ENCODE measurements around the gene FAM50A. TPM values are rescaled to one million over a fixed set of nuclear protein-coding genes. Genes with fewer than 3 reads are reported as not detected.
"Not testable (repeated sequence)": the region's sequence is repeated elsewhere in the genome, so short reads cannot be mapped to it uniquely, and the experiment has no call there.

Gene FAM50A
- total and polyA plus RNA-seq, 4 experiments from 2014 or later: 35.6 to 70.3 (median 66.7) TPM

GRCh38 chrX:154399527-154400368, 44.2 kb upstream of the FAM50A start:
- H3K4me1 ChIP-seq (ENCODE audit: insufficient read depth, low read length): peaks cover 15% of the 10 kb centered on the region
- H3K27me3 ChIP-seq (ENCODE audit: insufficient read depth, low read length): no peaks in the 10 kb centered on the region
- ChIA-PET CTCF (ENCODE audit: partially characterized antibody) (interaction anchor here (0.9 to 3.1 kb wide), 9 partner anchors 8 to 135 kb away, joined by 3 to 26 read pairs (median 4); partner anchors contain the start of gene SLC10A3), POLR2A (ENCODE audit: partially characterized antibody) (interaction anchor here (0.6 to 6.0 kb wide), 20 partner anchors 12 to 386 kb away, joined by 3 to 111 read pairs (median 11); partner anchors contain the start of genes ATP6AP1, DNASE1L1, EMD and FAM3A)
- peak overlapping the region; percentile 55 to 95 for H3K4me3 ChIP-seq (ENCODE audit: low read length in 2 of 2)
- Mint-ChIP-seq H3K27me3 (no peaks in the 10 kb centered on the region), H3K4me3 (peak overlapping the region; percentile 96 to 99 (median 99)), H3K36me3 (peaks cover 19 to 34% of the 10 kb centered on the region in 2 donors), H3K27ac (peak overlapping the region; percentile 99 to 100 (median 99)), H3K9me3 (peaks cover 0 to 13% (median 0%) of the 10 kb centered on the region in 8 donors), H3K4me1 (peaks cover 7 to 32% (median 17%) of the 10 kb centered on the region in 4 donors)
- H3K9me3 ChIP-seq (ENCODE audit: control insufficient read depth in 1 of 2, low read length in 2 of 2): no peaks in the 10 kb centered on the region
- H3K36me3 ChIP-seq (ENCODE audit: insufficient read depth, low read length): peaks cover 23% of the 10 kb centered on the region
- DNase-seq: peak in 4 of 5 donors; percentile 42 to 74 (median 51)
- intact Hi-C loops (cut with micrococcal nuclease): no loop called here
- peak overlapping the region; percentile 96 for H3K27ac ChIP-seq (ENCODE audit: low read depth, low read length)

- ChIA-PET CTCF (ENCODE audit: partially characterized antibody) (interaction anchor here (0.9 to 3.1 kb wide), 5 partner anchors 17 to 134 kb away, joined by 3 to 26 read pairs (median 4); partner anchors contain the start of gene SLC10A3), POLR2A (ENCODE audit: partially characterized antibody) (interaction anchor here (0.8 to 6.0 kb wide), 13 partner anchors 11 to 134 kb away, joined by 3 to 111 read pairs (median 34); partner anchors contain the start of genes ATP6AP1, DNASE1L1, EMD and FAM3A)
- Histone ChIP-seq H3K4me1 (ENCODE audit: insufficient read depth, low read length) (peaks cover 15% of the 10 kb centered on the region), H3K27ac (ENCODE audit: low read depth, low read length) (peak overlapping the region; percentile 96), H3K36me3 (ENCODE audit: insufficient read depth, low read length) (peaks cover 23% of the 10 kb centered on the region)
- H3K4me3 ChIP-seq (ENCODE audit: low read length in 2 of 2); H3K27me3 ChIP-seq (ENCODE audit: insufficient read depth, low read length); H3K9me3 ChIP-seq (ENCODE audit: control insufficient read depth in 1 of 2, low read length in 2 of 2); intact Hi-C loops (cut with micrococcal nuclease); H3K27me3 Mint-ChIP-seq; DNase-seq: not testable (repeated sequence)
- H3K36me3 Mint-ChIP-seq: peaks cover 19 to 34% of the 10 kb centered on the region in 2 donors
- peaks cover 0 to 13% (median 0%) of the 10 kb centered on the region in 8 donors for H3K9me3 Mint-ChIP-seq
- H3K4me3 Mint-ChIP-seq: peak overlapping the region in 5 of 8 donors; percentile 96 to 99 (median 99)
- peak overlapping the region; percentile 62 to 100 (median 99) for H3K27ac Mint-ChIP-seq
- H3K4me1 Mint-ChIP-seq: peaks cover 7 to 32% (median 17%) of the 10 kb centered on the region in 4 donors
These were observed 43.5 kb upstream of the FAM50A start for GRCh38 chrX:154400369-154400817.

GRCh38 chrX:154401045-154401799, 42.7 kb upstream of the FAM50A start:
- peak in 1 of 5 donors; percentile 24 for DNase-seq
- Mint-ChIP-seq H3K4me3 (peak overlapping the region in 4 of 8 donors; percentile 25 to 57 (median 43)), H3K4me1 (peaks cover 7 to 32% (median 17%) of the 10 kb centered on the region in 4 donors), H3K36me3 (peaks cover 19 to 34% of the 10 kb centered on the region in 2 donors), H3K27me3 (no peaks in the 10 kb centered on the region), H3K27ac (peak overlapping the region; percentile 26 to 99 (median 84)), H3K9me3 (peaks cover 0 to 13% (median 0%) of the 10 kb centered on the region in 8 donors)
- CTCF ChIA-PET (ENCODE audit: partially characterized antibody): no interaction called here
- Histone ChIP-seq H3K4me3 (ENCODE audit: low read length in 2 of 2) (no peak overlapping the region), H3K9me3 (ENCODE audit: control insufficient read depth in 1 of 2, low read length in 2 of 2) (no peaks in the 10 kb centered on the region), H3K36me3 (ENCODE audit: insufficient read depth, low read length) (peaks cover 23% of the 10 kb centered on the region), H3K27ac (ENCODE audit: low read depth, low read length) (peak overlapping the region; percentile 41), H3K27me3 (ENCODE audit: insufficient read depth, low read length) (no peaks in the 10 kb centered on the region), H3K4me1 (ENCODE audit: insufficient read depth, low read length) (peaks cover 15% of the 10 kb centered on the region)
- POLR2A ChIA-PET (ENCODE audit: partially characterized antibody): interaction anchor here (1.0 to 6.0 kb wide), 9 partner anchors 9 to 133 kb away, joined by 3 to 111 read pairs (median 37); partner anchors contain the start of genes ATP6AP1, DNASE1L1, FAM3A and SLC10A3
- intact Hi-C loops (cut with micrococcal nuclease): no loop called here

GRCh38 chrX:154401918-154402621, 41.9 kb upstream of the FAM50A start:
- H3K4me3 Mint-ChIP-seq: no peak overlapping the region
- Histone ChIP-seq H3K4me3 (ENCODE audit: low read length in 2 of 2) (no peak overlapping the region), H3K27ac (ENCODE audit: low read depth, low read length) (no peak overlapping the region), H3K27me3 (ENCODE audit: insufficient read depth, low read length) (no peaks in the 10 kb centered on the region), H3K9me3 (ENCODE audit: control insufficient read depth in 1 of 2, low read length in 2 of 2) (no peaks in the 10 kb centered on the region), H3K4me1 (ENCODE audit: insufficient read depth, low read length) (peaks cover 15% of the 10 kb centered on the region), H3K36me3 (ENCODE audit: insufficient read depth, low read length) (peaks cover 23% of the 10 kb centered on the region)
- H3K9me3 Mint-ChIP-seq: peaks cover 0 to 13% (median 0%) of the 10 kb centered on the region in 8 donors
- H3K36me3 Mint-ChIP-seq: peaks cover 19 to 34% of the 10 kb centered on the region in 2 donors
- intact Hi-C loops (cut with micrococcal nuclease): no loop called here
- POLR2A ChIA-PET (ENCODE audit: partially characterized antibody): interaction anchor here (1.0 to 6.0 kb wide), 3 partner anchors 9 to 85 kb away, joined by 4 to 111 read pairs (median 5); partner anchors contain the start of genes SLC10A3, TAFAZZIN and UBL4A
- H3K27me3 Mint-ChIP-seq: no peaks in the 10 kb centered on the region
- DNase-seq: no peak
- H3K27ac Mint-ChIP-seq: peak overlapping the region in 5 of 7 donors; percentile 35 to 99 (median 78)
- peaks cover 7 to 29% (median 17%) of the 10 kb centered on the region in 4 donors for H3K4me1 Mint-ChIP-seq
- CTCF ChIA-PET (ENCODE audit: partially characterized antibody): no interaction called here

- no peaks in the 10 kb centered on the region for H3K27me3 Mint-ChIP-seq
- intact Hi-C loops (cut with micrococcal nuclease): no loop called here
- ChIA-PET CTCF (ENCODE audit: partially characterized antibody) (no interaction called here), POLR2A (ENCODE audit: partially characterized antibody) (interaction anchor here (1.7 kb wide), 1 partner anchor 10 kb away, joined by 5 read pairs; no protein-coding TSS in a partner anchor)
- peaks cover 7 to 27% (median 17%) of the 10 kb centered on the region in 4 donors for H3K4me1 Mint-ChIP-seq
- no peak for DNase-seq
- Histone ChIP-seq H3K36me3 (ENCODE audit: insufficient read depth, low read length) (peaks cover 23% of the 10 kb centered on the region), H3K4me3 (ENCODE audit: low read length in 2 of 2) (no peak overlapping the region), H3K27ac (ENCODE audit: low read depth, low read length) (no peak overlapping the region), H3K27me3 (ENCODE audit: insufficient read depth, low read length) (no peaks in the 10 kb centered on the region), H3K4me1 (ENCODE audit: insufficient read depth, low read length) (peaks cover 15% of the 10 kb centered on the region), H3K9me3 (ENCODE audit: control insufficient read depth in 1 of 2, low read length in 2 of 2) (no peaks in the 10 kb centered on the region)
- H3K36me3 Mint-ChIP-seq: peaks cover 19 to 34% of the 10 kb centered on the region in 2 donors
- peaks cover 0 to 13% (median 0%) of the 10 kb centered on the region in 8 donors for H3K9me3 Mint-ChIP-seq
- H3K4me3 Mint-ChIP-seq: no peak overlapping the region
- H3K27ac Mint-ChIP-seq: peak overlapping the region in 1 of 7 donors; percentile 35
These were observed 41.3 kb upstream of the FAM50A start for GRCh38 chrX:154402622-154403127.

GRCh38 chrX:154403192-154403591, 40.7 kb upstream of the FAM50A start:
- Histone ChIP-seq H3K36me3 (ENCODE audit: insufficient read depth, low read length) (peaks cover 23% of the 10 kb centered on the region), H3K27me3 (ENCODE audit: insufficient read depth, low read length) (no peaks in the 10 kb centered on the region), H3K27ac (ENCODE audit: low read depth, low read length) (no peak overlapping the region), H3K4me3 (ENCODE audit: low read length in 2 of 2) (no peak overlapping the region), H3K9me3 (ENCODE audit: control insufficient read depth in 1 of 2, low read length in 2 of 2) (no peaks in the 10 kb centered on the region), H3K4me1 (ENCODE audit: insufficient read depth, low read length) (peaks cover 15% of the 10 kb centered on the region)
- intact Hi-C loops (cut with micrococcal nuclease): no loop called here
- no peak for DNase-seq
- Mint-ChIP-seq H3K36me3 (peaks cover 19 to 31% of the 10 kb centered on the region in 2 donors), H3K9me3 (peaks cover 0 to 12% (median 0%) of the 10 kb centered on the region in 8 donors), H3K27ac (peak overlapping the region in 2 of 7 donors; percentile 9 to 68), H3K4me1 (peaks cover 7 to 25% (median 15%) of the 10 kb centered on the region in 4 donors), H3K27me3 (no peaks in the 10 kb centered on the region), H3K4me3 (no peak overlapping the region)
- ChIA-PET POLR2A (ENCODE audit: partially characterized antibody) (interaction anchor here (1.7 kb wide), 1 partner anchor 9 kb away, joined by 5 read pairs; no protein-coding TSS in a partner anchor), CTCF (ENCODE audit: partially characterized antibody) (no interaction called here)
